GM13976 (cell line): ENCODE measurements around the gene CD300LG.
"Not testable (repeated sequence)": the region's sequence is repeated elsewhere in the genome, so short reads cannot be mapped to it uniquely, and the experiment has no call there.

Experiments
- DNase-seq: peaks from one replicate; pipeline ENCODE4 v3.0.0; 2012; ENCODE audit warnings: low spot score
- in situ Hi-C: fragments of 300-500 bp; cut with MboI; formaldehyde crosslinking; loops from one replicate; pipeline ENCODE4 v1.12.0; 2022; ENCODE audit warnings: low sequenced_read_pairs, mixed read lengths, inconsistent platforms; ENCODE audit not compliant: unreplicated experiment
- TF ChIP-seq, protein P1 (sequence below): IDR thresholded peaks from 2 replicates; pipeline ENCODE4 v1.5.1; 2012; ENCODE audit warnings: borderline replicate concordance, mild to moderate bottlenecking; ENCODE audit not compliant: insufficient read depth; ENCODE audit errors: extremely low read depth, missing control alignments, control extremely low read depth

Gene CD300LG

DNA sequence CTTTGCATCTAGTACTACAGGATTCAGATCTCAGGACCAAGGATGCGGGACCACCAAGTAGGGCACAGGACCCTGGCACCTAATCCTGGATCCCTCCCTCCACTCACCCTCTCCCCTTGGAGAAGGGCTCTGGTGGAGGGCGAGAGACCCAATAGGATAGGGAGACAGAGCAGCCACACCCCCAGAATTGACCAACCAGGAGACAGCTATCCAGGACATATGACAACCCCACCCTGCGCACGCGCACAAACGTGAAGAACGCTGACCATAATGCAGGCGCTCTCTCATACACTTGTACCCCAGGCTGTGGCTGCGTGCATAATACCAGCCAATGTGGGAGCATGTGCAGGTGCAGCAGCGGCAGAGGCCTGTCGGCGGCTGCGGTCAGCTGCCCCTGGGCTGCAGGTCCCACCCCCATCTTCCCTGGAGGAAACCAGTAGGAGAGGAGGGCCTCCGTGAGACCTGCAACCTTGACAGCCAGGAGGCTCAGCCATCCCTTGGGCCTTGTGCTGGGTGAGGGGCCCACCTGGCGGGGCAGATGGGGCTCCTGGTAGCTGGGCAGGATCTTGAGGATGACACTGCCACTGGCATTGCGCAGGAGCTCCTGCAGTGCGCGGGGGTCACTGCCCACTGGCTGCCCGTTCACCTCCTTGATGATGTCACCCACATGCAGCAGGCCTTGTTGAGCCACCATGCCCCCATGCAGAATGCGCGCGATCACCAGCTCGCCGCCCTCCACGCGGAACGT is 35.0 kb downstream of the CD300LG start:
- DNase-seq, result no peak
- in situ Hi-C loops, result loop anchor here (10.0 kb wide), 1 partner anchor 113 kb away; no protein-coding TSS in a partner anchor
- TF ChIP-seq, protein P1, sequence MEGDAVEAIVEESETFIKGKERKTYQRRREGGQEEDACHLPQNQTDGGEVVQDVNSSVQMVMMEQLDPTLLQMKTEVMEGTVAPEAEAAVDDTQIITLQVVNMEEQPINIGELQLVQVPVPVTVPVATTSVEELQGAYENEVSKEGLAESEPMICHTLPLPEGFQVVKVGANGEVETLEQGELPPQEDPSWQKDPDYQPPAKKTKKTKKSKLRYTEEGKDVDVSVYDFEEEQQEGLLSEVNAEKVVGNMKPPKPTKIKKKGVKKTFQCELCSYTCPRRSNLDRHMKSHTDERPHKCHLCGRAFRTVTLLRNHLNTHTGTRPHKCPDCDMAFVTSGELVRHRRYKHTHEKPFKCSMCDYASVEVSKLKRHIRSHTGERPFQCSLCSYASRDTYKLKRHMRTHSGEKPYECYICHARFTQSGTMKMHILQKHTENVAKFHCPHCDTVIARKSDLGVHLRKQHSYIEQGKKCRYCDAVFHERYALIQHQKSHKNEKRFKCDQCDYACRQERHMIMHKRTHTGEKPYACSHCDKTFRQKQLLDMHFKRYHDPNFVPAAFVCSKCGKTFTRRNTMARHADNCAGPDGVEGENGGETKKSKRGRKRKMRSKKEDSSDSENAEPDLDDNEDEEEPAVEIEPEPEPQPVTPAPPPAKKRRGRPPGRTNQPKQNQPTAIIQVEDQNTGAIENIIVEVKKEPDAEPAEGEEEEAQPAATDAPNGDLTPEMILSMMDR, result no peak

DNA sequence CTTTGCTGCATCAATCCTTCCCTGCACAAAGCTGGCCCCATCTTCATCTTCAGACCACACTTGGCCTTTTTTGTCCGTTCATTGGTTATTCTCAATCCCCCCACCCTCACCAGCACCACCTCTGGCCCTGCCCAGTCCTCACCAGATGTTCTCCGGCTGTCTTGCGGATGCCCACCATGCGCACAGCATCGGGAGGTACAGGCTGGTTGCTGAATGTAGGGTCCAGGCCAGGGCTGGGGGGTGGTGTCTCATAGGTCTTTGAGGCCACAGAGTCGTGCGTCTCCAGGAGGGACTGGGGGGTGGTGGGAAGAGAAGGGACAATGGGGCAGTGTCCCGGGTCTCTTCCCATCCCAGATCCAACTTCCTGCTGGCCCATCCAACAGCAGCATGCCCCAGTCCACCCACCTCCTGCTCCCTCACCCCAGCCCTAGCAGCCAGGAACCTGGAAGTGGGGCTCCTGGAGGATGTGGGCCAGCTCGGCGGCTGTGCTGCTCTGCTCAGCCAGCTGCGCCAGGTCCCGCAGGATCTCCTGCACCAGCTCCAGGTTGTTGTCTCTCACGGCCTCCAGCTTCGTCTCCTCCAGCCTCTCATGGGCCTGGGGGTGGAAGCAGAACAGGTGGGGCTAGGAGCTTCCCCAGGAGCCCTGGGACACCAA is 35.9 kb downstream of the CD300LG start:
- peak; percentile 20 for DNase-seq
- in situ Hi-C loops, result loop anchor here (10.0 kb wide), 1 partner anchor 112 kb away; no protein-coding TSS in a partner anchor
- TF ChIP-seq, protein P1, result no peak

DNA sequence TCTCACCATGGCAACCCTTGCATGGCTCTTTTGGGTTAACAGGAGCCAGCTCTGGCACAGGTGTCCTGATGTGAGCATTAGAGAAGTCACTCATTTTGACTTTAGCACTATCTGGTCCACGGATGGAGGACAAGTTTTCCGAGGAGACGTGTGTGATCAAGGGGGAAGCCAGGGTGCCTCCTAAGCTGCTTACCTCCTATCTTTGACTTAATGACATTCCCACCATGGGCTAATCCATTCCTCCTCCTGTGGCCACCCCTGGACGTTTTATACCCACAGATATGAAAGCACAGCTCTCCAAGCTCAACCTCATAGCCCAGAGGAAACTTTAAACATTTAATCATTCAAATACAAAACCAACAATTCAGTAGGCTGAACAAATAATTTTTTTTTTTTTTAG is 41.6 kb downstream of the CD300LG start:
- TF ChIP-seq, protein P1, result no peak
- no peak for DNase-seq
- in situ Hi-C loops, result loop anchor here (10.0 kb wide), 1 partner anchor 106 kb away; no protein-coding TSS in a partner anchor

DNA sequence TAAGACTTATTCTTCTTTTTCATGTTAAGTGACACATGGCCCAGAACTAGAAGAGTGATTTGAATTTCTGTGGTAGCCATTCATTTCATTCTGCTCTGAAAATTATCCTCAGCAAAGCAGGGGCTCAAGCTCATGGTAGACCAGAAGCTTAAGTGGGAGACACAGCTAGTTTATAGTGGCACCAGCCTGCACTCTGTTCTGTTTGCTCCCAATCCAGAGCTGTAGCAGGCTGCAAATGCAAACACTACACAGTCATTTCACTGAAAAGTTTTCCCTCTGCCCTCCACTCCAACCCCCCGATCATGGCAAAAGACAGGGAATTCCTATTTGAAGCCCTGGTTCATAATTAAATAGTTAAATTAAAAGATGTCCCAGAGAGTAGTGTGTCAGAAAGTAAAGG is 43.3 kb downstream of the CD300LG start:
- in situ Hi-C loops, result no loop called here
- TF ChIP-seq, protein P1, result no peak
- no peak for DNase-seq

DNA sequence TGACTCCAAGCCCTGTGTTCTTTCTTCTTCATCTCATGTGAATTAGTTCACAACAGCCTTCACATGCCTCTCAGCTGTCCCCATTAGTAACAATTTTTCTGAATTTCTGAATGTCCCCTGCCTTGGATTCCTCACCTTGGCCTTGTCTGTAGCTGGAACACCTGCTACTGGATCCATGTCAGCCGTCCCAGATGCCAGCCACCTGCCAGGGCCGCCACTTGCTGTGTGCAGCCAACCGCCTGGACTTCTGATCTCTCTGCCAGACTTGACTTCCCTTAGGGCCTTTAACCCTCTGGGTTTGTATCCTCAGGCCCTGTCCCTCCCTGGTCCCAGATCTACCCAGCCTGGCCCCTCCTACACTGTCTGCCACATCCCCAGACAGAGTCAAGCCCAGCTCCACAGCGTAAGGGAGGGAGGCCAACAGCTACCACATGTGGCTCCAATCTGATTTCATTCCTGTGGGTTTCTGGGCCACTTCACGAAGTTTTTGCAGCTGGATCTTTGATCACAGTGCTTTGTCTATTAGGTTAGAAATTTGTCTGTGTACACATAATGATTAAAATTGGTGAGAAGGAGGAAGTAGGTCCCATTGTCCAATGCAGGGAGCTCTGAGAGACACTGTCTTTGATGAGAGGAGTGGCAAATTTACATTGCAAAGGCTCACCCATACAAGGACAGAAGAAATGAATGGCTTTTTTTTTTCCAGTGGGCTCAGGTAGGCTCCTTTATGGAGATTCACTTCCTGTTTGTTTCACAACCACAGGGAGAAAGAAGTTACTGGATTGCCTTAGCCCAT is 45.1 kb downstream of the CD300LG start:
- TF ChIP-seq, protein P1, result no peak
- DNase-seq, result no peak
- in situ Hi-C loops, result no loop called here

DNA sequence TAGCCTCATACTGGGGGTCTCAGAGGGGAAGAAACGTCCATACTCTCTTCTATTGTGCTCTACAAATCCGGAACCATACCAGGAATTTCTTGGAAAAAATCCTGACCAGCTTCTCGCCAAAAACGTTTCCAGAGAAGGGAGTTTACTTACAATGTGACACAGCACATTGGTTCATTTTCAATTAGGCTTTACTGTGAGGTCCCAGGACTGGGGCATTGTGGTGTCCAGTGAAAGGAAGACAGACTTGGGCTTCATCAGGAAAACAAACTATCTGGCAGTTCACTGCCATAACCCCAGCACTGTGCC is 45.6 kb downstream of the CD300LG start:
- TF ChIP-seq, protein P1, result no peak
- in situ Hi-C loops, result no loop called here
- DNase-seq, result no peak

DNA sequence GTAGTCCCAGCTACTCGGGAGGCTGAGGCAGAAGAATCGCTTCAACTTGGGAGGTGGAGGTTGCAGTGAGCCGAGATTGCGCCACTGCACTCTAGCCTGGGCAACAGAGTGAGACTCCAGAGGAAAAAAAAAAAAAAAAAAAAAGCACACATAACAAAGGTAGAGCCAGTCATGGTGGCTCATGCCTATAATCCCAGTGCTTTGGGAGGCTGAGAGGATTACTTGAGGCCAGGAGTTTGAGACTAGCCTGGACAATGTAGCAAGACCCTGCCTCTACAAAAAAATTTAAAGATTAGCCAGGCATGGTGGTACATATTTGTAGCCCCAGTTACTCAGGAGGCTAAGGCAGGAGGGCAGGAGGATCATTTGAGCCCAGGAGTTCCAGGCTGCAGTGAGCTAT is 47.5 kb downstream of the CD300LG start:
- in situ Hi-C loops, DNase-seq: not testable (repeated sequence)
